ENCODE results near the gene MAPT.
A peak's percentile ranks its signal among the peaks of the same experiment; 100 is the strongest.
"Not testable (repeated sequence)": the region's sequence is repeated elsewhere in the genome, so short reads cannot be mapped to it uniquely, and the experiment has no call there.

Gene MAPT

GRCh38 chr17:46011711-46012505 lies 117.6 kb downstream of the MAPT start:
- DNase-seq (ENCODE audit: low read depth): no peak

GRCh38 chr17:46012506-46013079 lies 118.2 kb downstream of the MAPT start:
- DNase-seq (ENCODE audit: low read depth): no peak

- no peak for DNase-seq (ENCODE audit: low read depth)
These were observed 118.8 kb downstream of the MAPT start for GRCh38 chr17:46013127-46013501.

- DNase-seq (ENCODE audit: low read depth): no peak
These were observed 119.3 kb downstream of the MAPT start for GRCh38 chr17:46013502-46014165.

- not testable (repeated sequence) for DNase-seq (ENCODE audit: low read depth)
These were observed 125.1 kb downstream of the MAPT start for GRCh38 chr17:46019408-46019925.

- peak; percentile 14 for DNase-seq (ENCODE audit: low read depth)
These were observed 125.8 kb downstream of the MAPT start for GRCh38 chr17:46020023-46020761.

- DNase-seq (ENCODE audit: low read depth): no peak
These were observed 126.6 kb downstream of the MAPT start for GRCh38 chr17:46020998-46021397.

GRCh38 chr17:46023366-46023765 lies 129.0 kb downstream of the MAPT start:
- DNase-seq (ENCODE audit: low read depth): not testable (repeated sequence)

GRCh38 chr17:46023783-46024388 lies 129.5 kb downstream of the MAPT start:
- no peak for DNase-seq (ENCODE audit: low read depth)

- DNase-seq (ENCODE audit: low read depth): no peak
These were observed 130.2 kb downstream of the MAPT start for GRCh38 chr17:46024590-46024989.

GRCh38 chr17:46025060-46025459 lies 130.7 kb downstream of the MAPT start:
- no peak for DNase-seq (ENCODE audit: low read depth)

- DNase-seq (ENCODE audit: low read depth): no peak
These were observed 131.3 kb downstream of the MAPT start for GRCh38 chr17:46025510-46026165.

GRCh38 chr17:46026166-46027047 lies 132.1 kb downstream of the MAPT start:
- no peak for DNase-seq (ENCODE audit: low read depth)

GRCh38 chr17:46027048-46027975 lies 133.0 kb downstream of the MAPT start:
- no peak for DNase-seq (ENCODE audit: low read depth)

- no peak for DNase-seq (ENCODE audit: low read depth)
These were observed 133.6 kb downstream of the MAPT start for GRCh38 chr17:46027976-46028325.

GRCh38 chr17:46028374-46028773 lies 134.0 kb downstream of the MAPT start:
- no peak for DNase-seq (ENCODE audit: low read depth)

- DNase-seq (ENCODE audit: low read depth): no peak
These were observed 134.7 kb downstream of the MAPT start for GRCh38 chr17:46028981-46029565.

- no peak for DNase-seq (ENCODE audit: low read depth)
These were observed 135.3 kb downstream of the MAPT start for GRCh38 chr17:46029627-46030026.

- no peak for DNase-seq (ENCODE audit: low read depth)
These were observed 136.4 kb downstream of the MAPT start for GRCh38 chr17:46030752-46031151.
